IPS-18c (cell line): ENCODE data around the gene SYT15B.
"Not testable (repeated sequence)": the region's sequence is repeated elsewhere in the genome, so short reads cannot be mapped to it uniquely, and the experiment has no call there.

Experiments used
- H3K4me3 ChIP-seq: 2 replicates; pipeline ENCODE4 v1.7.0; 2013; ENCODE audit warnings: low read depth, mild to moderate bottlenecking, low read length, moderate library complexity; ENCODE audit not compliant: insufficient read depth
- H3K9me3 ChIP-seq: one replicate; pipeline ENCODE4 v1.6.1; 2013; ENCODE audit warnings: mild to moderate bottlenecking, low read length, moderate library complexity; ENCODE audit not compliant: control insufficient read depth, insufficient read depth

The SYT15B gene

DNA sequence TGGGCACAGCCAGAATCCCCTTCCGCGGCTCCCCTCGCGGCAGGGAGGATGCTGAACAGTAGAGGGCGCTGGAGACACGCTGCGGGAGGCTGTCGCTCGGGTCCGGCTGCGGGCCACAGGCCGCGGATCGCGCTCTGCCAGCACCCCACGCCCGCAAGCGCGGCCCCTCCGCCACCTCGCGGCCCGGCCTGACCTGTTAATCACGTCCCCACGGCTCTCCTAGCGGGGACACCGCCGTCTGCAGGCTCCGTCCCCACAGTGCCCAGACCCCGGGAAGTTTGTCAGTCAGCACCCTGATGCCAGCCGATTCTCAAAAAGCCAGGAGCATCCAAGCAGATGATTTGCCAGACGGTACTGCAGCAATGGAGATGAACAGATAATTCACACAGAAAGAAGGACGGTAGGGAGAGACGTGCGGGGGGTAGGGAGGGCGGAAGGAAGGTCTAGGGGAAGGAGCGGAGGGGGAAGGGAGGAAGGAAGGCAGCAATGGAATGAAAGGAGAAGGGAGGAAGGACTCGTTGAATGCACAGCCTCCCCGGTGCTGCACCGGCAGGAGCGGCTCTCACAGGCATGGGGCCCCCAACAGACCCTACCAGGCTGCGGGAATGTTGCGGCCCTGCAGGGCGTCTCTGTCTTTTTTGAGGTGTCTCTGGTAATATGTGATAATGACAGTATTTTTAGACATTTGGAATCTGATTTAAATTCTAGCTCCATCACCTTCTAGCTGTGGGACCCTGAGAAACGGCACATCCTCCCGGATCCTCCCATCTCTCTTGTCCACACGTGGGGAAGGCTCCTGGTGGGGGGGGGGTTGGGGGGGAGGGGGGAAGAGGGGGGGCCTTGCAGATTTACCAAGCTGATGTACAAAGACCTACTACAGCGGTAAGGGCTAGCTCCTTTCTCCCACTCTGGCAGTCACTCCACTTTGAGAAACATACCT lies 19.5 kb downstream of the SYT15B start:
- H3K4me3 ChIP-seq: not testable (repeated sequence)

DNA sequence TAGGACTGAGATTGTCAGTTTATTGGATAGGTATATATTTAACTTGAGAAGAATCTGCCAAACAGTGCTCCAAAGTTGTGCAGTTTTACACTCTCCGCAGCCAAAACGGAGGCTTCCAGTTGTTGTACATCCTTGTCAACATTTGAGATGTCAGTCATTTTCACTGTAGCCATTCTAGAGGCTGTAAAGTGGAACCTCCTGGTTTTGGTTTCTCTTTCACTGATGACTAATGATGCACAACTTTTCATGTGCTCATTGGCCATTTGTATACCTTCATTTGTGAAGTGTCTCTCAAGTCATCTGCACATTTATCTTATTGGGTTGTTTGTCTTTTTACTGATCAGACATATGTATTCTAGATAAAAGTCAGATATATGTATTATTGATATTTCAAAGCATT lies 22.5 kb downstream of the SYT15B start:
- not testable (repeated sequence) for H3K4me3 ChIP-seq, H3K9me3 ChIP-seq

More for the DNA sequence above, 19.5 kb downstream of the SYT15B start:
- H3K9me3 ChIP-seq: not testable (repeated sequence)

DNA sequence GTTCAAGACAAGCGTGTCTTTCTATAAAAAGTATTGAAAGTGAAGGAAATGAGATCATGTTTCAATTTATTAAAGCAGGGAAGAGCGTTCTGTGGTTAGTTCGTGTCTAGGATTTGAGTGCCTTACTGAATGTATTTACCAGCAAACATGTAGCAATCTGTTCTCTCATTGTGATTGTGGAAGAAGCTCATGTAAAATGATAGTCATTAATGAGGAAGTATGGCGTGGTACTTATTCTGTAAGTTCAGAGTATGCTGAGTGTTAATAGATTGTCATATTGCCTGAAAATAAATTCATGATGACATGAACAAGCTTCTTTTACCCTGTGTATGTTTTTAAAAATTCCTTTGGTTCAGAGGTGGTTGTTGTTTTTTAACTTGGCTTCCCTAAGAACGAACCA lies 32.5 kb downstream of the SYT15B start:
- not testable (repeated sequence) for H3K4me3 ChIP-seq, H3K9me3 ChIP-seq

DNA sequence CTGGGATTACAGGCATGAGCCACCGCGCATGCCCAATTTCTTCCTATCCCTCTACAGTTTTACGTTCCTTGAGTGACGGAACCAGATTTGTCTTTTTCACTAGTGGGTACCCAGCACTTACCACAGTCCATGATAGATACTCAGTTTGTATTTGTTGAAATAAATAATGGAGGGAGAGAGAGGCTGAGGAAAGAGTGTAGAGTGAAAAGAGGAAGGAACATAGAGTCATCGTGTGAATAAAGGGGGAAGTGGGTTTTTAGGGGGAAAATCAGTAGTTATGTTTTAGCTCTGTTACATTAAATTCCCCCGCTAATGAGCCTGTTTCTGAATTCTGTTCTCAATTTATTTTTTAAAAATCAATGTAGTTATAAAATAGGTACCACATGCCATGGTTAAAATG lies 37.7 kb downstream of the SYT15B start:
- not testable (repeated sequence) for H3K4me3 ChIP-seq, H3K9me3 ChIP-seq

DNA sequence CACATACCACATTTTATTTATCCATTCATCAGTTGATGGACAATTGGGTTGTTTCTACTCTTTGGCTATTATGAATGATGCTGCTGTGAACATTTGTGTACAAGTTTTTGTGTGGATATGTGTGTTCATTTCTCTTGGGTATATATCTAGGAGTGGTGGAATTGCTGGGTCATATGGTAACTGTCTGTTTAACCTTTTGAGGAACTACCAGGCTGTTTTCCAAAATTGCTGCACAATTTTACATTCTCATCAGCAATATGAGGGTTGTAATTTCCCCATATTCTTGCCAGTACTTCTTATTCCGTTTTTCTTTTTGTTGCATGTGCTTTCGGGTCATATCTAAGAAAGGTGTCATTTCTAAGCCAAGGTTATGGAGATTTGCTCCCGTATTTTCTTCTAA lies 38.3 kb downstream of the SYT15B start:
- not testable (repeated sequence) for H3K4me3 ChIP-seq, H3K9me3 ChIP-seq

DNA sequence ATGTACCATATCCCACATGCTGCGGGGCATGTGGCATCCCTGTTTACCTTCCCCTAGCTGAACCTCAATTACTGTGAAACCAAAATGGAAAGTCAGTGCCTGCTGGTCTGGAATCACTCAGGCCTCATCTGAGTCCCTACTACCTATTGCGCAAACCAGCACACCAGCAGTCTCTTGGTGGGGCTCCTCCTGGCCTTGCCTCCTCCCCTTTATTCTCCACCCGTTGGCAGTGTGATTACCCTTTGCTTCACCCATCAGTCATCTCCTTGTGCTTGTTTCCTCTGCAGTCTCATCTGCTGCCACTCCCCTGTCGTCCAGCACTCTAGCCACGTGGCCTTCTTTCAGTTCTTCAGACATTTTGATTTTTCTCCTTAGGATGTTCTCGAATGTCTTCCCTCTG lies 39.3 kb downstream of the SYT15B start:
- not testable (repeated sequence) for H3K4me3 ChIP-seq, H3K9me3 ChIP-seq

DNA sequence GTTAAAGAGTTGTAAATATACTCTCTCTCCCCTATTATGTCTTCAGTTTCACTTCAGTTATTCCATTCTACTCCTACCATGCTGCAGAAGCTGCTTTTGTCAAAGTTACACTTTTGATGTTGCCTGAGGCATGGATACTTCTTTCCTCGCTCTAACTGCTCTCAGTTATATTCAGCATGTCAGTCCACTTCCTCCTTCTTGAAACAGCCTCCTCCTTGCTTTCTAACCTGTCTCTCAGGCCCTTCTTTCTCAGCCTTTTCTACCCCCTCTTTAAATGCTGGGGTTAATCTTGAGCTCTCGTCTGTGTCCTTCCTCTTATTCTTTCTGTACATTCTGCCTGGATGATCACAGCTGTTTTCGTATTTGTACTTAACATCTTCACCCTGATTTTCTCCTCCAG lies 40.0 kb downstream of the SYT15B start:
- H3K9me3 ChIP-seq, H3K4me3 ChIP-seq: not testable (repeated sequence)

DNA sequence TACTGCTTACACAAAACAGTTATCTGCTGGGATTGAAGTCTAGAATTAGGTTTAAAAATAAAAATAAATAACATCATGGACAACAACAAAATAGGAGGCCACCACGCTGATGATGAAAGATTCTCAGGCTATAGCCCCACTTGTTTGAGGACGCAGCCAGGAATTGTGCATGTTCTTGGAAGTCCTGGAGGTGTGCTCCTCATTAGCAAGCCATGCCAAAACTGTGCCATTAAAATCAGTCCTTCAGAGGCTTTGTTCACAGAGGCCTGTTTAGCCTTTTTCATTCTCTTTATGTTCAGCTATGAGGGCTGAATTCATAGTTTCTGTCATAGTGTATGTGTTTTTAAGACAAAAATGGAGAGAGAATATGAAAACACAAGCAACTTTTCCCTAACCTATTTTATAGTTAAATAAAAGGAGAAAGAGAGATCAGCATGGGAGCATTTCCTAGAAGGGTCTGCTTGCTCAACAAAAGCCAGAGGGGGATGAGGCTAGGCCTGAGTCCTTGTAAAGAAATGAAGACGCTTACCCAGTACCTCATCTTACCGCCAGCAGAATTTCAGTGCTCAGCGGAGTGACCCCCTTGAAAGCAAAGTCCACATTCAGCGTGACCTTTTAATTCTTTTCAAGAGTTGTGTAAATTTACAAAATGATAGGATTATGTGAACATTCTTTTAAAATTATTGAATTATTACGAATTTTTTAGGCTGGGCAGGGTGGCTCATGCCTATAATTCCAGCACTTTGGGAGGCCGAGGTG lies 46.2 kb downstream of the SYT15B start:
- not testable (repeated sequence) for H3K9me3 ChIP-seq

More for the DNA sequence above, 46.2 kb downstream of the SYT15B start:
- H3K4me3 ChIP-seq: not testable (repeated sequence)
